Neural progenitor cell (in vitro differentiated cells): ENCODE measurements around the gene KRT2.

Experiments used
- CTCF ChIP-seq: fragments of 200-600 bp; sonication (generic); IDR thresholded peaks from 2 replicates; pipeline ENCODE4 v1.5.1; 2017; ENCODE audit warnings: antibody characterized with exemption, mild to moderate bottlenecking
- EZH2 ChIP-seq: fragments of 200-600 bp; sonication (generic); IDR thresholded peaks from 2 replicates; pipeline ENCODE4 v1.6.1; 2017; ENCODE audit warnings: antibody characterized with exemption, mild to moderate bottlenecking, moderate library complexity
- EZH2phosphoT487 ChIP-seq: fragments of 200-600 bp; sonication (generic); IDR thresholded peaks from 2 replicates; pipeline ENCODE4 v1.6.1; 2017; ENCODE audit warnings: antibody characterized with exemption

- no peak for TF ChIP-seq CTCF
- TF ChIP-seq EZH2, result no peak
- no peak for TF ChIP-seq EZH2phosphoT487
These were observed 39.3 kb downstream of the KRT2 start for GRCh38 chr12:52612431-52613383.
